HepG2 (cell line): Measurements from ENCODE around the gene DLG2. TPM values are rescaled to one million over a fixed set of nuclear protein-coding genes. Genes with fewer than 3 reads are reported as not detected.

ENCODE experiments used
- ATAC-seq: fragments of 200-7000 bp; cut with Tn5 transposase; 3 replicates; pipeline ENCODE4 v1.9.1; 2020; ENCODE audit warnings: mild to moderate bottlenecking, moderate library complexity
- BruUV-seq: library from RNA; stranded (reverse); fragments of 400-500 nt; replicated peaks from 2 replicates; lab custom pipeline; 2021; lab: Mats Ljungman, UMichigan
- CTCF ChIA-PET: fragments of 300-600 bp; formaldehyde crosslinking; extraction: SDS; loops from one replicate; lab custom pipeline; 2021; ENCODE audit warnings: low total read pairs, inconsistent platforms, low intra/inter-chr PET ratio; lab: Yijun Ruan, JAX
- POLR2A ChIA-PET: fragments of 350-600 bp; sonication (Branson Sonifier 250); formaldehyde crosslinking; loops from one replicate; lab custom pipeline; 2020; ENCODE audit warnings: antibody characterized with exemption, inconsistent platforms; lab: Yijun Ruan, JAX
- DNase-seq: peaks from one replicate; pipeline ENCODE4 v3.0.0-alpha.2; 2015; ENCODE audit warnings: low spot score
- FAIRE-seq: peaks from 3 replicates; lab custom pipeline; 2011; peaks lifted over from hg19 to GRCh38; lab: Jason Lieb, UNC
- H2AFZ ChIP-seq: one replicate; pipeline ENCODE4 v1.6.1; 2011; ENCODE audit warnings: low read length, inconsistent platforms
- H3K27ac ChIP-seq: fragments of 300-600 bp; 3 replicates; pipeline ENCODE4 v1.8.0; 2011; ENCODE audit warnings: mixed run types, mild to moderate bottlenecking, mixed read lengths, low read length, inconsistent platforms; ENCODE audit not compliant: insufficient read depth; ENCODE audit errors: extremely low read length
- H3K27me3 ChIP-seq, 2 experiments: fragments of 200-600 bp in 1 of 2; 2 replicates in 1 of 2; 3 replicates in 1 of 2; pipeline versions ENCODE4 v1.6.0 to v1.8.0; 2011; ENCODE audit warnings: low read length in 2 of 2, mild to moderate bottlenecking in 2 of 2, moderate library complexity in 2 of 2, inconsistent platforms in 1 of 2; ENCODE audit not compliant: insufficient read depth in 2 of 2, control insufficient read depth in 1 of 2
- H3K36me3 ChIP-seq, 2 experiments: fragments of 200-600 bp in 1 of 2; replicated peaks in 1 of 2; 2 replicates in 1 of 2; 3 replicates in 1 of 2; pipeline versions ENCODE4 v1.5.1 to v1.8.0; 2011; ENCODE audit warnings: low read length in 2 of 2, inconsistent platforms in 1 of 2; ENCODE audit not compliant: insufficient read depth in 2 of 2, control insufficient read depth in 1 of 2
- H3K4me1 ChIP-seq: 2 replicates; pipeline ENCODE4 v1.5.1; 2012; ENCODE audit warnings: low read length, inconsistent platforms; ENCODE audit not compliant: insufficient read depth
- H3K4me2 ChIP-seq: 2 replicates; pipeline ENCODE4 v1.6.0; 2011; ENCODE audit warnings: low read depth, low read length, inconsistent platforms
- H3K4me3 ChIP-seq, 3 experiments: fragments of 200-600 bp in 1 of 3; sonication (generic), shearing (Covaris generic) in 1 of 3; replicated peaks in 1 of 3; 2 replicates each; pipeline ENCODE4 v1.5.1; 2011 to 2016; ENCODE audit warnings: low read length in 3 of 3, inconsistent platforms in 2 of 3, low read depth in 2 of 3, mild to moderate bottlenecking in 2 of 3, control low read depth in 1 of 3, mixed read lengths in 1 of 3; ENCODE audit not compliant: insufficient read depth in 1 of 3
- H3K79me2 ChIP-seq: one replicate; pipeline ENCODE4 v1.6.1; 2011; ENCODE audit warnings: low read length, inconsistent platforms; ENCODE audit not compliant: insufficient read depth
- H3K9ac ChIP-seq: 2 replicates; pipeline ENCODE4 v1.6.0; 2011; ENCODE audit warnings: mild to moderate bottlenecking, low read depth, low read length, inconsistent platforms; ENCODE audit not compliant: insufficient read depth
- H3K9me3 ChIP-seq: 2 replicates; pipeline ENCODE4 v1.5.1; 2012; ENCODE audit warnings: mild to moderate bottlenecking, low read length
- H4K20me1 ChIP-seq: 2 replicates; pipeline ENCODE4 v1.6.0; 2011; ENCODE audit warnings: inconsistent platforms, mild to moderate bottlenecking, low read length, moderate library complexity; ENCODE audit not compliant: insufficient read depth
- AHR ChIP-seq: IDR thresholded peaks from 2 replicates; pipeline ENCODE4 v1.6.1; 2018; ENCODE audit warnings: missing genetic modification reagents, missing compliant biosample characterization
- ARID3A ChIP-seq: IDR thresholded peaks from 2 replicates; pipeline ENCODE4 v1.6.1; 2012; ENCODE audit warnings: low read depth, low read length, improper control_type of control experiment
- HMG20B ChIP-seq: conservative IDR thresholded peaks from 2 replicates; pipeline ENCODE4 v1.6.1; 2016; ENCODE audit warnings: missing genetic modification reagents, missing compliant biosample characterization
- RELA ChIP-seq: sonication (generic); formaldehyde crosslinking; IDR thresholded peaks from 2 replicates; pipeline ENCODE4 v1.4.0; 2020; ENCODE audit warnings: missing genetic modification reagents
- SRF ChIP-seq: IDR thresholded peaks from 2 replicates; pipeline ENCODE4 v1.6.1; 2011; ENCODE audit warnings: mild to moderate bottlenecking, low read depth, low read length, moderate library complexity
- TMF1 ChIP-seq: sonication (generic); formaldehyde crosslinking; IDR thresholded peaks from 2 replicates; pipeline ENCODE4 v1.8.1; 2022; ENCODE audit warnings: low read depth, missing genetic modification reagents
- TOPORS ChIP-seq: sonication (generic); formaldehyde crosslinking; IDR thresholded peaks from 2 replicates; pipeline ENCODE4 v1.8.0; 2023; ENCODE audit warnings: mild to moderate bottlenecking, missing genetic modification reagents
- ZBTB3 ChIP-seq: sonication (generic); formaldehyde crosslinking; IDR thresholded peaks from 2 replicates; pipeline ENCODE4 v1.4.0; 2020; ENCODE audit warnings: low read depth, mild to moderate bottlenecking, moderate library complexity, missing genetic modification reagents, borderline replicate concordance
- ZBTB44 ChIP-seq: sonication (generic); formaldehyde crosslinking; IDR thresholded peaks from 2 replicates; pipeline ENCODE4 v1.4.0; 2020; ENCODE audit warnings: missing genetic modification reagents
- ZNF607 ChIP-seq: sonication (generic); formaldehyde crosslinking; IDR thresholded peaks from 2 replicates; pipeline ENCODE4 v1.5.1; 2020; ENCODE audit warnings: missing genetic modification reagents, mild to moderate bottlenecking, borderline replicate concordance
- ZNF75D ChIP-seq: sonication (generic); formaldehyde crosslinking; IDR thresholded peaks from 2 replicates; pipeline ENCODE4 v1.8.1; 2023; ENCODE audit warnings: missing genetic modification reagents, mild to moderate bottlenecking, borderline replicate concordance
- ZNF816 ChIP-seq: sonication (generic); formaldehyde crosslinking; IDR thresholded peaks from 2 replicates; pipeline ENCODE4 v1.8.0; 2022; ENCODE audit warnings: missing genetic modification reagents, mild to moderate bottlenecking, borderline replicate concordance
- ZNF850 ChIP-seq: sonication (generic); formaldehyde crosslinking; conservative IDR thresholded peaks from 2 replicates; pipeline ENCODE4 v1.9.0; 2021; ENCODE audit warnings: mild to moderate bottlenecking, missing genetic modification reagents
- ZSCAN20 ChIP-seq: sonication (generic); formaldehyde crosslinking; IDR thresholded peaks from 2 replicates; pipeline ENCODE4 v1.4.0; 2020; ENCODE audit warnings: missing genetic modification reagents, mild to moderate bottlenecking, borderline replicate concordance
- WGBS: methylation state at CpG from one replicate; pipeline ENCODE4 v1.1.6; 2017; ENCODE audit warnings: low lambda C conversion rate; 5-methylcytosine and 5-hydroxymethylcytosine counted together
- in situ Hi-C: cut with HindIII; loops from 2 replicates; pipeline ENCODE4 v1.10.0; 2017; ENCODE audit warnings: low pct_unique_long_range_greater_than_20kb; ENCODE audit not compliant: extremely low pct_ligation_motif_present
- intact Hi-C: fragments of 100-400 bp; cut with micrococcal nuclease; formaldehyde crosslinking; loops from one replicate; pipeline ENCODE4 v1.10.0; 2022; ENCODE audit not compliant: unreplicated experiment
- polyA plus RNA-seq, 8 experiments: library from polyadenylated mRNA; depleted of rRNA in 3 of 8; stranded (reverse) in 7 of 8; unstranded in 1 of 8; fragments of >200 nt; fragmentation: Illumina TruSeq in 4 of 8; extraction: Trizol in 4 of 8; gene quantifications; 2 replicates each; pipeline versions ENCODE4 v1.2.1 to v1.2.3, GENCODE V29; 2011 to 2016; ENCODE audit warnings: low read depth in 4 of 8, missing spikeins in 1 of 8, mixed read lengths in 1 of 8; ENCODE audit not compliant: insufficient read depth in 1 of 8
- total RNA-seq, 5 experiments: library from RNA; depleted of rRNA; stranded (reverse); fragments of >200 nt; fragmentation: Illumina TruSeq; extraction: Trizol; gene quantifications; 2 replicates each; pipeline ENCODE4 v1.2.3, GENCODE V29; 2016; ENCODE audit warnings: low read depth in 1 of 5
- TF ChIP-seq, protein P1 (sequence below): sonication (generic); formaldehyde crosslinking; IDR thresholded peaks from 2 replicates; pipeline ENCODE4 v1.4.0; 2020; ENCODE audit warnings: mild to moderate bottlenecking, missing genetic modification reagents
- TF ChIP-seq, protein P2 (sequence below): sonication (generic); formaldehyde crosslinking; IDR thresholded peaks from 2 replicates; pipeline ENCODE4 v1.5.0; 2020; ENCODE audit warnings: mild to moderate bottlenecking, missing genetic modification reagents, moderate library complexity

DLG2 gene
- total and polyA plus RNA-seq, 2 of the 13 experiments (the other 11 are each of a cell fraction or from before 2014, with no cell fraction given), result 0.46 to 1.0 TPM

DNA sequence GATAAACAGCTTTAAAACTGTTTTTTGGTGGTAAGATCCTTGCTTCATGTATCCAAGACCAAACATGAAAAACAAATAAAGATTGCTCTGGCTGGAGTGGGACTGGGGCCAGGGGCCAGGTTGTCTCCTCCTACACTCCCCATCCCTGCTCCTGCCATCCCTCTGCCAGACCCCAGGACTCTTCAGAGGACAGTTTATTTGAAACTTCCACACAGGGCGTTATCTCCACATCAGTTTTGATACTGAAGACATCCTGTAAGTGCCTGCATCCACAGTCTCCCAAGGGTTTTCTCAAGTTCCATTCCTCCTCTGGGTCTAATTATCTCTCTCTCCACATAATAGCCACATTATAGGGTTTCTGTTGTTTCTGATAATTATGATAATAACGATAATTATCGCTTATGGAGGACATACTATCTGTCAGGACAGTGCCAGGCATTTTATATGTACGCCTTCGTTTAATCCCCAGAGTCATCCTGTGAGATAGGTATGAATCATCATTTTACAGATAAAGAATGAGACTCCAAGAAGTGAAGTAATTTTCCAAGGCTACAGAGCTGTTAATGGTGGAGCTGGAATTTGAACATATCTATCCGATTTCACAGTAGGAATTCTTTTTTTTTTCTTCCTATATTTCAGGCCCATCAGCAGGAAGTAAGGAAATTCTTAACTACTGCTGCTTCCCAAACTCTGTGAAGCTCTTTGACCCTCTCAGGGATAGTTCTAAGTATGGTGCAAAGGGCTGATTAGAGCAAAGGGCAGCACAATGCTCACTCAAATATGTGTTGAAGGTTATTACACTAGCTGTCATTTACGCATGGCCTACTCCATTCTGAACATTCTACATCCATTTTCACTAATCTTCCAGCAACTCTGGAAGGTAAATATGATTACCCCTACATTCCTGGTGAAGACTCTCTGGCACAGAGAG, 1852.9 kb downstream of the DLG2 start:
- H3K4me1 ChIP-seq, result no peaks in the 10 kb centered on the region
- intact Hi-C loops, result no loop called here
- ChIA-PET CTCF (no interaction called here), POLR2A (no interaction called here)
- ATAC-seq (no peak), DNase-seq (no peak), FAIRE-seq (no peak)
- 27% methylated on average over 7 of the region's 7 CpGs for WGBS
- H3K79me2 ChIP-seq, result no peaks in the 10 kb centered on the region
- no peak overlapping the region for H3K9ac ChIP-seq
- H3K4me2 ChIP-seq, result no peak overlapping the region
- in situ Hi-C loops, result no loop called here
- no TSS peak for BruUV-seq
- H3K4me3 ChIP-seq, result no peak overlapping the region
- no peaks in the 10 kb centered on the region for H3K36me3 ChIP-seq
- no peaks in the 10 kb centered on the region for H3K27me3 ChIP-seq
- H2AFZ ChIP-seq, result no peak overlapping the region
- H3K27ac ChIP-seq, result no peak overlapping the region
- H4K20me1 ChIP-seq, result no peaks in the 10 kb centered on the region
- no peaks in the 10 kb centered on the region for H3K9me3 ChIP-seq
- TF ChIP-seq ARID3A (no peak), ZNF607 (CRISPR knock-in tag) (no peak), ZSCAN20 (CRISPR knock-in tag) (no peak), ZNF816 (CRISPR knock-in tag) (no peak), ZNF850 (CRISPR knock-in tag) (no peak), TMF1 (CRISPR knock-in tag) (no peak), ZBTB3 (no peak), ZNF75D (CRISPR knock-in tag) (no peak), TOPORS (CRISPR knock-in tag) (no peak), HMG20B (CRISPR knock-in tag) (no peak), RELA (CRISPR knock-in tag) (no peak), SRF (no peak), ZBTB44 (CRISPR knock-in tag) (no peak), AHR (CRISPR knock-in tag) (no peak)
- TF ChIP-seq, protein P1, sequence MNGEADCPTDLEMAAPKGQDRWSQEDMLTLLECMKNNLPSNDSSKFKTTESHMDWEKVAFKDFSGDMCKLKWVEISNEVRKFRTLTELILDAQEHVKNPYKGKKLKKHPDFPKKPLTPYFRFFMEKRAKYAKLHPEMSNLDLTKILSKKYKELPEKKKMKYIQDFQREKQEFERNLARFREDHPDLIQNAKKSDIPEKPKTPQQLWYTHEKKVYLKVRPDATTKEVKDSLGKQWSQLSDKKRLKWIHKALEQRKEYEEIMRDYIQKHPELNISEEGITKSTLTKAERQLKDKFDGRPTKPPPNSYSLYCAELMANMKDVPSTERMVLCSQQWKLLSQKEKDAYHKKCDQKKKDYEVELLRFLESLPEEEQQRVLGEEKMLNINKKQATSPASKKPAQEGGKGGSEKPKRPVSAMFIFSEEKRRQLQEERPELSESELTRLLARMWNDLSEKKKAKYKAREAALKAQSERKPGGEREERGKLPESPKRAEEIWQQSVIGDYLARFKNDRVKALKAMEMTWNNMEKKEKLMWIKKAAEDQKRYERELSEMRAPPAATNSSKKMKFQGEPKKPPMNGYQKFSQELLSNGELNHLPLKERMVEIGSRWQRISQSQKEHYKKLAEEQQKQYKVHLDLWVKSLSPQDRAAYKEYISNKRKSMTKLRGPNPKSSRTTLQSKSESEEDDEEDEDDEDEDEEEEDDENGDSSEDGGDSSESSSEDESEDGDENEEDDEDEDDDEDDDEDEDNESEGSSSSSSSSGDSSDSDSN (CRISPR knock-in tag), result no peak
- TF ChIP-seq, protein P2, sequence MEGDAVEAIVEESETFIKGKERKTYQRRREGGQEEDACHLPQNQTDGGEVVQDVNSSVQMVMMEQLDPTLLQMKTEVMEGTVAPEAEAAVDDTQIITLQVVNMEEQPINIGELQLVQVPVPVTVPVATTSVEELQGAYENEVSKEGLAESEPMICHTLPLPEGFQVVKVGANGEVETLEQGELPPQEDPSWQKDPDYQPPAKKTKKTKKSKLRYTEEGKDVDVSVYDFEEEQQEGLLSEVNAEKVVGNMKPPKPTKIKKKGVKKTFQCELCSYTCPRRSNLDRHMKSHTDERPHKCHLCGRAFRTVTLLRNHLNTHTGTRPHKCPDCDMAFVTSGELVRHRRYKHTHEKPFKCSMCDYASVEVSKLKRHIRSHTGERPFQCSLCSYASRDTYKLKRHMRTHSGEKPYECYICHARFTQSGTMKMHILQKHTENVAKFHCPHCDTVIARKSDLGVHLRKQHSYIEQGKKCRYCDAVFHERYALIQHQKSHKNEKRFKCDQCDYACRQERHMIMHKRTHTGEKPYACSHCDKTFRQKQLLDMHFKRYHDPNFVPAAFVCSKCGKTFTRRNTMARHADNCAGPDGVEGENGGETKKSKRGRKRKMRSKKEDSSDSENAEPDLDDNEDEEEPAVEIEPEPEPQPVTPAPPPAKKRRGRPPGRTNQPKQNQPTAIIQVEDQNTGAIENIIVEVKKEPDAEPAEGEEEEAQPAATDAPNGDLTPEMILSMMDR (CRISPR knock-in tag), result no peak
